K562 treated with DMSO at 1 percent for 48 hours (cell line): ENCODE results near the gene PRRG2. TPM values are rescaled to one million over a fixed set of nuclear protein-coding genes. Genes with fewer than 3 reads are reported as not detected.

Experiments
- total RNA-seq: library from RNA; unstranded; fragments of 300-600 nt; gene quantifications from 2 replicates; pipeline ENCODE4 v1.2.3, GENCODE V29; 2022; ENCODE audit warnings: low replicate concordance; ENCODE audit errors: extremely low read depth

The PRRG2 gene
- total RNA-seq, result not detected in 2 replicates

DNA sequence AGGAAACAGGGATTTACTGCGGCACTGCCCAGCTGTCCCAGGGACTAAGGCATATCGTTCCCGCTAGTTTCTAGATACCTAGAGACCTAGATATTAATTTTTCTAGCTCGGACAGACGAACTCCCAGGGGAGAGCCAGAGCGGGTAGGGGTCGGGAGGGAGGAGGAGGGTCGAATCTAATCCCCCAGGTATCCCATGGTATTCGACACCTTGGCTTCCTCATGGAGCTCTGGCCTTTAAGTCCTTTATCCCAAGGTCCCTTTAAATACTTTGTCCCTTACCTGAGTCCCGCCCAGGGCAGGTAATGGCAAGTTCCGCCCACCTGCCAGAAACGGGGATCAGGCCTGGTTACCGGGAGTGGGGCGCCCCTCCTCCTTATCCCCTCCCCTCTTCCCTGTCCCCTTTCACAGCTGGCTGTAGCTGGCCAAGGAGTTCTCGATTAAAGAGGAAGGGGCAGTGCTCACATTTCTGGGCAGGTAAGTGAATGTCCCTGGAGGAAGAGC lies at the start of gene PRRG2:
Gene PRRG2, plus strand, starts transcription at position 310 of the 502 bp plus-strand sequence. CDS start 1,904 bp downstream, outside the sequence.

DNA sequence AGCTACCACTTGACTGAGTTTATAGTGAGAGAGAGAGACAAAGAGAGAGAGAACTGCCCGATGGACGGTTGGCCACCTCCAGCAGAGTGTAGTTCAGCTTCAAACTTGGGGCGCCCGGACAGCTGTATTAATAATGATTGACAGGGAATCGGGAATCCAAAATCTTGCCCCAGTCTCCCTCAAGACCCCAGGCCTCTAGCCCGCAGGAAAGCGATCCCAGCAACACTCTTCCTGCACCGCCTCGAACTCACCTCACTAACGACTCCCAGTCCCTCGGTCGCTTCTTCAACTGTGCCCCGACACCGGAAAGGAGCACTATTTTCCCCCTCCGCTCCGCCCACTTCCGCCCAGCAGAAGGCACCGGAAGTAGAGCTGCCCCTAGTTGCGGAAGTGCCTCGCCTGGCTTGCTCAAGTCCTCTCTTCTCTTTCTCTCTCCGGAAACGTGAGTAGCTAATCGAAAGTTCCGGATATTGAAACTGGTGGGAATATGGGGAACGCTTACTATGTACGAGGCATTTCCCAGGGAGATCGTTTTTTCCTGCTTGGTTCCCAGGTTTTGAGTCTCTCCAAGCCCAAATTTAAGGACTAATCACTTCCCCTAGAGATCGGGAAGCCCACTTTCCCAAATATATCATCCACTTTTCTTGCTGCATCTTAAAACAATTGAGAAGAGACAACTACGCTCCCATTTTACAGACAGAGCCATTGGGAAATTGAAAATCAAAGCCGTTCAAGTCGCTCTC lies 681 bp upstream of the PRRG2 start, which contains the start of gene NOSIP:
Gene NOSIP, minus strand, starts transcription at position 293 of the 743 bp plus-strand sequence. CDS start 19,865 bp downstream, outside the sequence.

DNA sequence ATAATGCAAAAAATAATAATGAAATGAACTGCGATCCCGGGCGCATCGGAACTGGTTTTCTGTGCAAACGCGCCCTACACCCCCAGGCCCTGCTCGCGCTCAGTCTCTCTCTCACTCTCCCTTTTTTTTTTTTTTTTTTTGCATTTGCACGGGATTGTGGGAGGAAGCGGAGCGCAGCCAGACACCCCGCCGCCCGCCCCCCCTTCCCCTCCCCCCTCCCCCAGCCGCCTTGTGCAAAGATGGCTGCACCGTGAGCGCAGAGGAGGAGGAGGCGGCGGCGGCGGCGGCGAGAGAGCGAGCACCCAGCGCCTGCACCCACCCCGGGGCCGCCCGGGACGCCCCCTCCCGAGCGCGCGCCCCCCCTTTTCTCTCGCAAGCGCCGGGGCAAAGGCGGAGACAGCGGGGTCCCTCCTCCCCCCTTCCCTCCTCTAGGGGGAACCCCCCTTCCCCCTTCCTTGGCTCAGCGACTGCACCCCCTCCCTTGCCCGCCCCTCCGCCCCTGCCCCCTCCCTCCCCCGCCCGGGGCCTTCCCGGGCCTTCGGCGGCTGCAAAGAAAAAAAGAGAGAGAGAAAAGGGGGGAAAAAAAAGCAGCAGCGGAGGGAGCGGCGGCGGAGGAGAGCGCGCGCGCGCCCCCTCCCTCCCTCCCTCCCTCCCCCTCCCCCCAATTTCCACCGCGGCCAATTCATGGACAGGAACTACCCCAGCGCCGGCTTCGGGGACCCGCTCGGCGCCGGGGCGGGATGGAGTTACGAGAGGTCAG lies 10.0 kb downstream of the PRRG2 start, which contains the start of gene PRR12:
Gene PRR12, plus strand, starts transcription at position 212 of the 760 bp plus-strand sequence. Its CDS starts 473 bp downstream, at position 685.

DNA sequence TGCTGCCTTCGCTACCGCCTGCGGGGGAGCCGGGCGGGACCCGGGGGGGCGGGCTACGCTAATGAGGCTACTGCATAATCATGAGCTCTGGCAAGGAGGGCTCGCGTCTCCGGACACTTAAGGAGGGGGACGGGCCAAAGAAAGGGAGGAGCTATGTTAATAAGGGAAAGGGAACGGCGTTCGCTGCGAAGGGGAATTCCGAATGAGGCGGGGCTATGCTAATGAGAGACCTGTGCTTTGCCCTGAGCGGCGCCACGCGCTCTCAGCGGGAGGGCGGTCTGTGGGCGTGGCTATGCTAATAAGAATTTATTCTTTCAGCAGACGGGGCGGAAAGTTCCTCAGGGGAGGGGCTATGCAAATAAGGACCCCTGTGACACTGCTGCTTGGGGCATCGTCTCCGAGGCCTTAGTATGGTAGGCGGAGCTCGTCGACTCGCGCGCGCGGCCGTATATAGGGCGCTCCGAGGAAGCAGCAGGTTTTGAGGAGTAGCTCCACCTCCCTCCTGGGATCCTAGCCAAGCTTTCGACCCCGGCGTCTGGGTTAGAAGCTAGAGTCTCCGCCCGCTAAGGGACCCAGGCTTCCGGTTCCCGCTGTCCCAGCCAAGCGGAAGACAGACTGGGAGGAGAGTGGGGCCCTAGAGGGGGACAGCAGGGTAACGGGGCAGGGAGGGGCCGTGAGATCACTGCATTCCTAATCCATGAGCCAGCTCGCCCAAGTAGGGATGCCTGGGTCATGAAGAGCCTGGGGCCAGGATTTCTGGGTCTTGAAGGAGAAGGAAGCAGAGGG lies 59.2 kb downstream of the PRRG2 start, which contains the start of gene RRAS:
Gene RRAS, minus strand, starts transcription at position 31 of the 786 bp plus-strand sequence. CDS start 45 bp downstream, outside the sequence.

Other genes starting within 250 kb of the PRRG2 start
- not detected in 2 replicates for gene CD37, start 245.9 kb upstream of the PRRG2 start, total RNA-seq
- gene TEAD2, start 218.9 kb upstream of the PRRG2 start, total RNA-seq, result not detected in 2 replicates
- gene DKKL1, start 217.4 kb upstream of the PRRG2 start, total RNA-seq, result not detected in 2 replicates
- gene KASH5, start 193.1 kb upstream of the PRRG2 start, total RNA-seq, result not detected in 2 replicates
- gene PTH2, start 157.9 kb upstream of the PRRG2 start, total RNA-seq, result not detected in 2 replicates
- not detected in 2 replicates for gene GFY, start 155.9 kb upstream of the PRRG2 start, total RNA-seq
- gene SLC17A7, start 139.8 kb upstream of the PRRG2 start, total RNA-seq, result not detected in 2 replicates
- gene PIH1D1, start 129.5 kb upstream of the PRRG2 start, total RNA-seq, result not detected in 2 replicates
- not detected in 2 replicates for gene ALDH16A1, start 128.1 kb upstream of the PRRG2 start, total RNA-seq
- not detected in 2 replicates for gene FLT3LG, start 107.1 kb upstream of the PRRG2 start, total RNA-seq
- gene RPL13A, start 93.7 kb upstream of the PRRG2 start, total RNA-seq, result 3,760 and 3,772 TPM in 2 replicates
- 2,330 TPM in 1 of 2 replicates, not detected in the other for gene RPS11, start 84.9 kb upstream of the PRRG2 start, total RNA-seq
- not detected in 2 replicates for gene FCGRT, start 68.7 kb upstream of the PRRG2 start, total RNA-seq
- not detected in 2 replicates for gene RCN3, start 53.3 kb upstream of the PRRG2 start, total RNA-seq
- 906 TPM in 1 of 2 replicates, not detected in the other for gene NOSIP, start 760 bp upstream of the PRRG2 start, total RNA-seq
- gene PRR12, start 9.9 kb downstream of the PRRG2 start, total RNA-seq, result not detected in 2 replicates
- not detected in 2 replicates for gene RRAS, start 58.8 kb downstream of the PRRG2 start, total RNA-seq
- gene SCAF1, start 60.9 kb downstream of the PRRG2 start, total RNA-seq, result not detected in 2 replicates
- not detected in 2 replicates for gene IRF3, start 84.5 kb downstream of the PRRG2 start, total RNA-seq
- not detected in 2 replicates for gene BCL2L12, start 84.6 kb downstream of the PRRG2 start, total RNA-seq
- not detected in 2 replicates for gene PRMT1, start 96.0 kb downstream of the PRRG2 start, total RNA-seq
- not detected in 2 replicates for gene ADM5, start 108.3 kb downstream of the PRRG2 start, total RNA-seq
- not detected in 2 replicates for gene CPT1C, start 109.8 kb downstream of the PRRG2 start, total RNA-seq
- not detected in 2 replicates for gene TSKS, start 182.0 kb downstream of the PRRG2 start, total RNA-seq
- 113 TPM in 1 of 2 replicates, not detected in the other for gene AP2A1, start 185.7 kb downstream of the PRRG2 start, total RNA-seq
- not detected in 2 replicates for gene FUZ, start 232.0 kb downstream of the PRRG2 start, total RNA-seq
- not detected in 2 replicates for gene MED25, start 237.0 kb downstream of the PRRG2 start, total RNA-seq